ENCODE measurements around the gene DOCK2.

Gene DOCK2

GRCh38 chr5:170110403-170111087, 473.5 kb downstream of the DOCK2 start:
- Histone ChIP-seq H3K9ac (ENCODE audit: low read depth, low read length, poor library complexity) (no peak overlapping the region), H2BK5ac (ENCODE audit: low read length) (no peak overlapping the region), H3K27me3 (ENCODE audit: control insufficient read depth in 3 of 3, insufficient read depth in 3 of 3, low read depth in 1 of 3, low read length in 3 of 3) (peaks cover 0 to 2% (median 0%) of the 10 kb centered on the region in 3 experiments), H3K4ac (ENCODE audit: low read length) (no peak overlapping the region), H3K4me1 (ENCODE audit: control insufficient read depth in 2 of 2, insufficient read depth in 1 of 2, low read depth in 1 of 2, low read length in 2 of 2) (peaks cover 2 to 22% of the 10 kb centered on the region in 2 donors), H3K79me1 (ENCODE audit: low read depth, low read length) (no peaks in the 10 kb centered on the region), H2BK120ac (ENCODE audit: low read depth, low read length) (no peak overlapping the region), H2BK12ac (ENCODE audit: low read length) (no peak overlapping the region), H2AK5ac (ENCODE audit: low read depth, low read length) (no peak overlapping the region), H2AFZ (ENCODE audit: low read length) (no peak overlapping the region), H3K4me2 (ENCODE audit: insufficient read depth, low read length, poor library complexity, severe bottlenecking) (no peak overlapping the region), H3K27ac (replicated peaks; ENCODE audit: low read length) (no peak overlapping the region), H3K14ac (ENCODE audit: low read length) (no peak overlapping the region), H3K4me3 (ENCODE audit: low read length in 2 of 2) (no peak overlapping the region), H2BK15ac (ENCODE audit: low read length) (no peak overlapping the region), H3K18ac (ENCODE audit: low read length) (no peak overlapping the region), H4K8ac (ENCODE audit: low read depth, low read length) (no peak overlapping the region), H3K36me3 (replicated peaks in 1 of 2; ENCODE audit: control insufficient read depth in 2 of 2, insufficient read depth in 2 of 2, low read length in 2 of 2) (no peaks in the 10 kb centered on the region), H4K91ac (ENCODE audit: low read depth, low read length, poor library complexity) (no peak overlapping the region), H3K9me3 (replicated peaks in 1 of 2; ENCODE audit: control insufficient read depth in 2 of 2, insufficient read depth in 1 of 2, low read depth in 1 of 2, low read length in 2 of 2) (peaks cover 0 to 1% of the 10 kb centered on the region in 2 donors), H3K23ac (ENCODE audit: low read depth, low read length, poor library complexity) (no peak overlapping the region)
- no peak for DNase-seq (ENCODE audit: low spot score)
- no CpG with 5 or more reads among the region's 3 CpGs for WGBS, 2 donors (ENCODE audit: extremely low coverage in 2 of 2, insufficient read length in 2 of 2, insufficient replicate concordance in 1 of 2)

GRCh38 chr5:170111088-170111785, 474.2 kb downstream of the DOCK2 start:
- H3K9me3 ChIP-seq (replicated peaks in 1 of 2; ENCODE audit: control insufficient read depth in 2 of 2, insufficient read depth in 1 of 2, low read depth in 1 of 2, low read length in 2 of 2), result peaks cover 0 to 3% of the 10 kb centered on the region in 2 donors

GRCh38 chr5:170112876-170113521, 475.9 kb downstream of the DOCK2 start:
- peaks cover 2 to 22% of the 10 kb centered on the region in 2 donors for H3K4me1 ChIP-seq (ENCODE audit: control insufficient read depth in 2 of 2, insufficient read depth in 1 of 2, low read depth in 1 of 2, low read length in 2 of 2)
- H2BK12ac ChIP-seq (ENCODE audit: low read length), result no peak overlapping the region
- DNase-seq (ENCODE audit: low spot score), result no peak
- H2BK15ac ChIP-seq (ENCODE audit: low read length), result no peak overlapping the region
- no peak overlapping the region for H3K4me3 ChIP-seq (ENCODE audit: low read length in 2 of 2)
- no peaks in the 10 kb centered on the region for H3K79me1 ChIP-seq (ENCODE audit: low read depth, low read length)
- no CpG with 5 or more reads among the region's 6 CpGs for WGBS, 2 donors (ENCODE audit: extremely low coverage in 2 of 2, insufficient read length in 2 of 2, insufficient replicate concordance in 1 of 2)
- H3K9ac ChIP-seq (ENCODE audit: low read depth, low read length, poor library complexity), result no peak overlapping the region
- no peak overlapping the region for H3K4ac ChIP-seq (ENCODE audit: low read length)
- no peak overlapping the region for H3K14ac ChIP-seq (ENCODE audit: low read length)
- H3K4me2 ChIP-seq (ENCODE audit: insufficient read depth, low read length, poor library complexity, severe bottlenecking), result no peak overlapping the region
- H4K8ac ChIP-seq (ENCODE audit: low read depth, low read length), result no peak overlapping the region
- no peak overlapping the region for H2BK120ac ChIP-seq (ENCODE audit: low read depth, low read length)
- peak overlapping the region; percentile 44 for H3K18ac ChIP-seq (ENCODE audit: low read length)
- H3K27ac ChIP-seq (replicated peaks; ENCODE audit: low read length), result no peak overlapping the region
- no peaks in the 10 kb centered on the region for H3K27me3 ChIP-seq (ENCODE audit: control insufficient read depth in 3 of 3, insufficient read depth in 3 of 3, low read depth in 1 of 3, low read length in 3 of 3)
- H2AFZ ChIP-seq (ENCODE audit: low read length), result peak overlapping the region; percentile 64
- H2AK5ac ChIP-seq (ENCODE audit: low read depth, low read length), result no peak overlapping the region
- H3K36me3 ChIP-seq (replicated peaks in 1 of 2; ENCODE audit: control insufficient read depth in 2 of 2, insufficient read depth in 2 of 2, low read length in 2 of 2), result no peaks in the 10 kb centered on the region
- H3K9me3 ChIP-seq (replicated peaks in 1 of 2; ENCODE audit: control insufficient read depth in 2 of 2, insufficient read depth in 1 of 2, low read depth in 1 of 2, low read length in 2 of 2), result peaks cover 0 to 3% of the 10 kb centered on the region in 2 donors
- H3K23ac ChIP-seq (ENCODE audit: low read depth, low read length, poor library complexity), result no peak overlapping the region
- H2BK5ac ChIP-seq (ENCODE audit: low read length), result no peak overlapping the region
- no peak overlapping the region for H4K91ac ChIP-seq (ENCODE audit: low read depth, low read length, poor library complexity)

More at GRCh38 chr5:170111088-170111785, 474.2 kb downstream of the DOCK2 start:
- Histone ChIP-seq H3K4me1 (ENCODE audit: control insufficient read depth in 2 of 2, insufficient read depth in 1 of 2, low read depth in 1 of 2, low read length in 2 of 2) (peaks cover 2 to 22% of the 10 kb centered on the region in 2 donors), H3K4me2 (ENCODE audit: insufficient read depth, low read length, poor library complexity, severe bottlenecking) (no peak overlapping the region), H3K18ac (ENCODE audit: low read length) (no peak overlapping the region), H3K4me3 (ENCODE audit: low read length in 2 of 2) (no peak overlapping the region), H3K27ac (replicated peaks; ENCODE audit: low read length) (no peak overlapping the region), H3K79me1 (ENCODE audit: low read depth, low read length) (no peaks in the 10 kb centered on the region), H2BK120ac (ENCODE audit: low read depth, low read length) (no peak overlapping the region), H4K91ac (ENCODE audit: low read depth, low read length, poor library complexity) (no peak overlapping the region), H3K14ac (ENCODE audit: low read length) (no peak overlapping the region), H3K36me3 (replicated peaks in 1 of 2; ENCODE audit: control insufficient read depth in 2 of 2, insufficient read depth in 2 of 2, low read length in 2 of 2) (no peaks in the 10 kb centered on the region), H4K8ac (ENCODE audit: low read depth, low read length) (no peak overlapping the region), H2BK5ac (ENCODE audit: low read length) (no peak overlapping the region), H3K27me3 (ENCODE audit: control insufficient read depth in 3 of 3, insufficient read depth in 3 of 3, low read depth in 1 of 3, low read length in 3 of 3) (peaks cover 0 to 2% (median 0%) of the 10 kb centered on the region in 3 experiments), H2BK15ac (ENCODE audit: low read length) (no peak overlapping the region), H3K4ac (ENCODE audit: low read length) (no peak overlapping the region), H3K23ac (ENCODE audit: low read depth, low read length, poor library complexity) (no peak overlapping the region), H2AFZ (ENCODE audit: low read length) (no peak overlapping the region), H2AK5ac (ENCODE audit: low read depth, low read length) (no peak overlapping the region), H3K9ac (ENCODE audit: low read depth, low read length, poor library complexity) (no peak overlapping the region), H2BK12ac (ENCODE audit: low read length) (no peak overlapping the region)
- DNase-seq (ENCODE audit: low spot score), result no peak
- WGBS, 2 donors (ENCODE audit: extremely low coverage in 2 of 2, insufficient read length in 2 of 2, insufficient replicate concordance in 1 of 2), result no CpG with 5 or more reads among the region's 8 CpGs

GRCh38 chr5:170113522-170113900, 476.4 kb downstream of the DOCK2 start:
- DNase-seq (ENCODE audit: low spot score), result no peak
- H3K27me3 ChIP-seq (ENCODE audit: control insufficient read depth in 3 of 3, insufficient read depth in 3 of 3, low read depth in 1 of 3, low read length in 3 of 3), result no peaks in the 10 kb centered on the region
- H2BK12ac ChIP-seq (ENCODE audit: low read length), result no peak overlapping the region
- H3K4me2 ChIP-seq (ENCODE audit: insufficient read depth, low read length, poor library complexity, severe bottlenecking), result no peak overlapping the region
- no peak overlapping the region for H4K91ac ChIP-seq (ENCODE audit: low read depth, low read length, poor library complexity)
- no peak overlapping the region for H2BK120ac ChIP-seq (ENCODE audit: low read depth, low read length)
- peaks cover 0 to 1% of the 10 kb centered on the region in 2 donors for H3K9me3 ChIP-seq (replicated peaks in 1 of 2; ENCODE audit: control insufficient read depth in 2 of 2, insufficient read depth in 1 of 2, low read depth in 1 of 2, low read length in 2 of 2)
- no peak overlapping the region for H2BK5ac ChIP-seq (ENCODE audit: low read length)
- no peak overlapping the region for H3K4ac ChIP-seq (ENCODE audit: low read length)
- no CpG with 5 or more reads among the region's 3 CpGs for WGBS, 2 donors (ENCODE audit: extremely low coverage in 2 of 2, insufficient read length in 2 of 2, insufficient replicate concordance in 1 of 2)
- H2BK15ac ChIP-seq (ENCODE audit: low read length), result no peak overlapping the region
- no peak overlapping the region for H3K27ac ChIP-seq (replicated peaks; ENCODE audit: low read length)
- H3K36me3 ChIP-seq (replicated peaks in 1 of 2; ENCODE audit: control insufficient read depth in 2 of 2, insufficient read depth in 2 of 2, low read length in 2 of 2), result no peaks in the 10 kb centered on the region
- H3K9ac ChIP-seq (ENCODE audit: low read depth, low read length, poor library complexity), result no peak overlapping the region
- no peak overlapping the region for H3K14ac ChIP-seq (ENCODE audit: low read length)
- H3K79me1 ChIP-seq (ENCODE audit: low read depth, low read length), result no peaks in the 10 kb centered on the region
- H2AK5ac ChIP-seq (ENCODE audit: low read depth, low read length), result no peak overlapping the region
- H3K4me1 ChIP-seq (ENCODE audit: control insufficient read depth in 2 of 2, insufficient read depth in 1 of 2, low read depth in 1 of 2, low read length in 2 of 2), result peaks cover 2 to 22% of the 10 kb centered on the region in 2 donors
- no peak overlapping the region for H3K23ac ChIP-seq (ENCODE audit: low read depth, low read length, poor library complexity)
- H2AFZ ChIP-seq (ENCODE audit: low read length), result peak overlapping the region; percentile 64
- no peak overlapping the region for H3K4me3 ChIP-seq (ENCODE audit: low read length in 2 of 2)
- H3K18ac ChIP-seq (ENCODE audit: low read length), result no peak overlapping the region
- H4K8ac ChIP-seq (ENCODE audit: low read depth, low read length), result no peak overlapping the region

Measured in neuronal stem cell (in vitro differentiated cells).